ENCODE results near the gene CDH23.

DNA sequence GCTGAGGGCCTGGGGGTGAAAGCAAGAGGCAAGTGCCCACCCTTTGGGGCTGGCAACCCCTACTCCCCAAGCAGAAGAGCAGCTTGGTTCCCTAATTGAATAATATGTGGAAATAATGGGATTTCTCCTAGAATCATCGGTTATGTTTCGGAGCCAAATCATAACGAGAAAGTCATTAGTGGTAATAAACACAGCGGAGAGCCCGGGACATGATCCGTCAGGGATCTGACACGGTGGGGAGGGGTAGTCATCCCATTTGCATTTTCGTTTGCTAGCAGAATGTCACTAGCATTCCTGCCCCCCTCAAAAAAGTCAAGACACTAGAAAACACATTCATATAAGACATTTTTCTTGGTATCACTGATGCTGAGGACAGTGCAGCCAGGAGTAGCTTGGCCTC is 140.4 kb downstream of the CDH23 start:
- no peak for TF ChIP-seq EZH2 (optimal IDR thresholded peaks at IDR 0.05; ENCODE audit: low read depth, low read length)
- TF ChIP-seq, protein P1, sequence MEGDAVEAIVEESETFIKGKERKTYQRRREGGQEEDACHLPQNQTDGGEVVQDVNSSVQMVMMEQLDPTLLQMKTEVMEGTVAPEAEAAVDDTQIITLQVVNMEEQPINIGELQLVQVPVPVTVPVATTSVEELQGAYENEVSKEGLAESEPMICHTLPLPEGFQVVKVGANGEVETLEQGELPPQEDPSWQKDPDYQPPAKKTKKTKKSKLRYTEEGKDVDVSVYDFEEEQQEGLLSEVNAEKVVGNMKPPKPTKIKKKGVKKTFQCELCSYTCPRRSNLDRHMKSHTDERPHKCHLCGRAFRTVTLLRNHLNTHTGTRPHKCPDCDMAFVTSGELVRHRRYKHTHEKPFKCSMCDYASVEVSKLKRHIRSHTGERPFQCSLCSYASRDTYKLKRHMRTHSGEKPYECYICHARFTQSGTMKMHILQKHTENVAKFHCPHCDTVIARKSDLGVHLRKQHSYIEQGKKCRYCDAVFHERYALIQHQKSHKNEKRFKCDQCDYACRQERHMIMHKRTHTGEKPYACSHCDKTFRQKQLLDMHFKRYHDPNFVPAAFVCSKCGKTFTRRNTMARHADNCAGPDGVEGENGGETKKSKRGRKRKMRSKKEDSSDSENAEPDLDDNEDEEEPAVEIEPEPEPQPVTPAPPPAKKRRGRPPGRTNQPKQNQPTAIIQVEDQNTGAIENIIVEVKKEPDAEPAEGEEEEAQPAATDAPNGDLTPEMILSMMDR (IDR thresholded peaks at IDR 0.05; ENCODE audit: low read length), result no peak
- TF ChIP-seq EZH2phosphoT487 (IDR thresholded peaks at IDR 0.05; ENCODE audit: low read length), result no peak

All from MM.1S (cell line).